HG03558 (cell line): Measurements from ENCODE around the gene CDK2AP2.

Source experiments
- ATAC-seq: cut with Tn5 transposase; IDR thresholded peaks from one replicate; pipeline ENCODE4 v1.9.1; 2021; ENCODE audit warnings: moderate number of reproducible peaks; ENCODE audit not compliant: unreplicated experiment; ENCODE audit errors: extremely low read depth

CDK2AP2 gene

GRCh38 chr11:67504950-67505581, 2.9 kb downstream of the CDK2AP2 start, which contains the start of gene PITPNM1:
Gene PITPNM1 (minus strand): TSS chr11:67505363. CDS start chr11:67504180, 1,183 bp downstream.
- no peak for ATAC-seq

GRCh38 chr11:67504005-67504949, 3.7 kb downstream of the CDK2AP2 start:
- ATAC-seq, result no peak

DNA sequence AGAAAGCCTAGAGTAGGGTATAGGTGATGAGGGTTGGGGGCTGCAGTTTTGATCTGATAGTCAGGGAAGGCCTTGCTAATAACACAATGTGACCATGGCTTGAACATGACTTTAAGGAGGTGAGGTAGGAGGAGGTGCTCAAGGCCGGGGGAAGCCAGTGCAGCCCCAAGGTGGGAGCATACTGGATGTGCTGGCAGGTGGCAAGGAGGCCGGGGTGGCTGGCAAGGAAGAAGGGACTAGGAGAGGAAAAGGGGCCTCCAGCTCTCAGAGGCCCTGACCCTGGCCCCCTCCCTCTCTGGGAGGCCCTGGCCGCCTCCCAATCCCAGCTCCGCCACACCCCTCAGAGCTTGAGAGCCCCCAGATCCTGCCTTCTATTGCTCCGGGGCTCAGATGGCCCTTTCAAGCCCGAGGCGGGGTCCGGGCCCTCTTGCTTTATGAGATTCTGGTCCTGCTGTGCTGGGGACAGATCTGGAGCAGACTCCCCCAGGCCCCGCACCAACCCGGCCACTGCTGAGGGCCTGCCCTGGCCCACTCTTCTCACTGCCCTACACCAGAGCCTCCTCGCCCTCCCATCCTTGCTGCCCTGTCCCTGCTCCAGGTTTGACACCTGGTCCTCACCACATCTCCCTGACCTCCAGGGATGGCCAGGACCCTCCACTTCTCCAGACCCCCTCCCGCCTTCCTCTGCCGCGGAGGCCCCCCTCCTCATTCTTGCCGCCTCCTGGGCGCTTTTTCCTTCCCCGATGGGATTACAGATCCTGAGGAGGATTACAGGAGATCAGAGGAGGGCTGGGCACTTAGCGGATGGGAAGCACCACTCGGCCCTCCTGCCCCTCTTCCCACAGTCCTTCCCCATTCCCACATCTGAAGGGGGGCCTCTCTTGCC, 4.6 kb downstream of the CDK2AP2 start:
- ATAC-seq, result no peak

DNA sequence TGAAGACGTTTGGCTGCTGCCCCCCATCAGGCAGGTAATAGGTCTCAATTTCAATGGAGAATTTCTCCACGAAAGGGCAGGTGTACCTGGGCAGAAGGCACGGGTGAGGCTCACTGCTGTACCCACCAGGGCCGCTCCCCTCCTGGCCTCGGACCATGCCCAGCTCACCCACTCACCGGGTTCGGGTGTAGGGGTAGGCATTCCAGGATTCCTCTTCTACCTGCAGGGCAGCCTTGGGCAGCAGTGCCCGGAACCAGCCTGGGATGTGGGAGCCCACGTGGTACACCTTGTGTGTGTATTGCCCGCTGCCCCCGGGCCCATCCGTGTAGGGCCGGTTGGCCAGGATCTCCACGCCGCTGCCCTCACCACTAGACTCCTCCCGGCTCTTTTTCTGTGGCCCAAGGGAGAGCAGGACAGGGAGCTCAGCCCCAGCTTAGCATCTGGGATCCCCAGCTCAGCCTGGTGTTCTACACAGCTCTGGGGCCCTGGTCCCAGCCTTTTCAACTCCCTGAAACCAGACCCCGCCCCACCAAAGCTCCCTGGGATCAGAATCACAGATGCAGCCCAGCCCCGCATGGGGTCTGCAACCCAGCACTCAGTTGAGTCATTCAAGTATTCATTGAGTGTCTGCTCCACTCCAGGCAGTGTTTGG, 5.5 kb downstream of the CDK2AP2 start:
- no peak for ATAC-seq

DNA sequence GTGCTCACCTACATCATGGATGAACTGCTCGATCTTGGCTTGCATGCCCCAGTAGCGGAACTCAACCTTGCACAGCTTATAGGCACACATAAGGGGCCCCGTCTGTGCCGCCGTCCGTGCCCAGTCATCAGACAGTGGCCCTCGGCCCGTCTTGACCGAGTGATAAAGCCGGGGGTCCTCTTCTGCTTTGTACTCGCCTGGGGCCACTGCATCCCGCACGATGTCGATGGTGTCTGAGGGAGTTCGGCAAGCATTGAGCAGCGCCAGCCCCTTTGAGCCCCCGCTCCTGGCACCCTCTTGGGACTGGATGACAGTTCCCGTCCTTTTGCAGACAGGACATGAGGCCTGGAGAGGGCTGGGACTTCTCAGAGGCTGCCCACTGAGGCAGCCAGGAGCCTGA, 6.1 kb downstream of the CDK2AP2 start:
- no peak for ATAC-seq

DNA sequence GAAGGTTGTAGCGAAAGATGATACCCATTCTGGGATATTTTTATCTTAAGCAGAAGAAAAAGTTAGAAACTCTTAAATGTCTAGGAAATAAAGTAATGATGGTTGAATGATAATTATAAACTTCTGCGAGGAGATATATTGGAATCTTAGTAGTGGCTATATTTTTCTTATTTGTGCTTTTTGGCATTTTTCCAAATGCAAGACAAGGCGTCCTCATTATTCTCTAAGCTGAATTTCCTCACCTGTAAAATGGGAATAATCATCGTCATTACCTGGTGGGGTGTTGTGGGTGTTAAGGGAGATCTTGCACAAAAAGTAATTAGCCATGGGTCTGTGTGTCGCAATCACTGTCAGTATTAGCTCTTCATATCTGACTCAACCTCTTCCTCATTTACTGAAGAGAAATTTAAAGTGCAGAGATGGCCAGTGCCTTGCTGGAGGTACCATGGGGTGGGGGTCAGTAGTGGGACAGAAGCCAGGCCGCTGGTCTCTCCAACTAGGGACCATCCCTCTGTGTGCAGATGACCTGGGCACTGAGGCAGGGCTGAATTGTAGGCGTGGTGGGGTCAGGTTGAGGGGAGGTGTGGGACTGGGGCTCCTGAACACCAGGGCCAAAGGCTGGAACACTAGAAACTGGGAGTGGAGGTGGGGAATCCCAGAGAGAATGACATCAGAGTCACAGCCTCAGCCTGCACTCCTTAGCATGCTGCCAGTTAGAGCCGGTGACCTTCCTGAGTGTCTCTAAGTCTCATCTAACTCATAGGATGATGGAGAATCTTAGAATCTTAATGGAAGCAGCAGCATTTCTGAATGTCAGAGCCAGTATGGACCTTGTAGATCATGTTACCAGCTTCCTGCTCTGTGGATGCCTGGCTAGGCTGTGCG, 6.9 kb downstream of the CDK2AP2 start:
- ATAC-seq, result no peak

DNA sequence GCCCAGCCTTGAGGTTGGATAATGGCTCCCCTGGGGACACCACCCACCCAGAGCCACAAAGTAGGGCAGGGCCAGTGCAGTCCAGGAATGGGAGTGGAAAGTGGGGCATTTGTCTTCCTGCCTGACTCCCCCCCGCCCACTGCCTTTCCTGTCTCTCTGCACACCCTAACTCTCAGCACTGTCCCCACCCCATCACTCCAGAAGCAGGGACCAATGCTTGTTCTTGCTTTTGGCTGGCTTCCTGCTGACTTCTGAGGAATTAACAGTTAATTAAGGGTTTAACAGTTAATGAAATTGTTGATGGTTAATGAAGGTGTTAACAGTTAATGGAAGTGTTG, 7.5 kb downstream of the CDK2AP2 start:
- ATAC-seq, result no peak

DNA sequence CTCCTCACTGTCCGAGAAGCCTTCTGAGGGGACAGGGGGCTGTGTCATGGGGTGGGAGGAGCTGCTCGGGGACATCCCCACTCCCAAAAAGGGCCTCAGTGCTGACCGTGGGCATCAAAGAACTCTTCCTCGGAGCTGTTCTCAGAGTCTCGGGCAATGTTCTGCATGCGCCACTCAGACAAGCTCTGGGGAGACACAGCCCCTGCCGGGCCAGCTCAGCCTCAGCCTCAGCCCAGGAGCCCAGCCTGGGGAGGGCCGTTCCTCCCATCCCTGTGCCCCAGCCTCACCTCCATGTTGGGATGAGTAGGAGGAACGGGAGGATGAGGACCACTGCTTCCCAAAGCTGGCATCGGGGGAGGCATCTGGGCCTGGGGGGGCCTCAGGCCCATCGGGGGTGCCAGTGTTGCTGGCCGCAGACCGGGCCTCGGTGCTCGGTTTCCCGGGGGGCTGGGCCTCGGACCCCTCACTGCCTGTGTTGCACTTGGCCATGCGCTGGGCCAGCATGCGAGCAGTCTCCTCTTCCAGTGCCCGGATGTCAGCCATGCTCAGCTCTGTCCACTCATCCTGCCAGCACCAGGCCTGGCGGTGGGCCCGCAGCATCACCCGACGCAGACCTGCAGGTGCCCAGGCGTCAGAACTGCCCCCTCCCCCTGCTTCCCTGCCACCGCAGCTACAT, 8.0 kb downstream of the CDK2AP2 start:
- no peak for ATAC-seq

DNA sequence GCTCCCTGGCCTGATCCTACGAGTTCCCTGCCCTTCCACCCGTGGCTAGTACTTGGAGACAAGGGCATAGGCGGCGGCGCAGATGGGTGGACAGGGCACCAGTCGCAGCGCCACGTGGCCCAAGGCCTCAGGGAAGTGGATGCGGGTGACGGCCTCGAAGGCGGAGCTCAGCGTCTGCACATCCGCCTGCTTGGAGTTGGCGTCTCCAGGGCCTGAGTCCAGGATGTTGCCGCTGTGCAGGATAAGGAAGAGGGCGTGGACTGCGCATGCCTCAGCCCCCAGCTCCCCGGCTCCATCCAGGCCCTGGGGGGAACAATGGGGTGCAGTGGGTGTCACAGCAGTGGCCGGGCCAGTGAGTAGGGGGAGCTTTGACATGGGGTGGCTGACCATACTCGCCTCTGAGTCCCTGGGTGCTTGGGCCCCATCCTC, 9.4 kb downstream of the CDK2AP2 start:
- ATAC-seq, result no peak

- no peak for ATAC-seq
Observed at GRCh38 chr11:67497656-67498291, 10.2 kb downstream of the CDK2AP2 start.

DNA sequence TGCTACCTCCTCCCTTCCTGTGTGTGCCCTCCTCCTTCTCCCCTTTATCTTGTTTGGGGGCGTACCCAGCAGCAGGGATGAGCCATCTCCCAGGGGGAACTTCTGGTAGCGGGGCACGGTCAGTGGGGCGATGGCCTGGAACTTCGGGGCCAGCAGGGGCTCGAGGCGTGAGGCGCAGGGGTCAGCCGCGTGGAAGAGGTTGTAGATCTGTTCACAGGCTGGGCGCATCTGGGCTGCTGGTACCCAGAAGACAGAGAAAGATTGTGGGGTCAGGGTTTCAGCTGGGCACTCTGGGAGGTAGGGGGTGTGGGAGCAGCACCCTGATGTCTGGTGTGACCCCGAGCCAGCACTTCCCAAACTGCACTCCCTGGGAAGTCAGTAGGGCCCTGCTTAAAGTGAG, 11.8 kb downstream of the CDK2AP2 start:
- no peak for ATAC-seq

GRCh38 chr11:67495234-67496005, 12.5 kb downstream of the CDK2AP2 start:
- no peak for ATAC-seq

DNA sequence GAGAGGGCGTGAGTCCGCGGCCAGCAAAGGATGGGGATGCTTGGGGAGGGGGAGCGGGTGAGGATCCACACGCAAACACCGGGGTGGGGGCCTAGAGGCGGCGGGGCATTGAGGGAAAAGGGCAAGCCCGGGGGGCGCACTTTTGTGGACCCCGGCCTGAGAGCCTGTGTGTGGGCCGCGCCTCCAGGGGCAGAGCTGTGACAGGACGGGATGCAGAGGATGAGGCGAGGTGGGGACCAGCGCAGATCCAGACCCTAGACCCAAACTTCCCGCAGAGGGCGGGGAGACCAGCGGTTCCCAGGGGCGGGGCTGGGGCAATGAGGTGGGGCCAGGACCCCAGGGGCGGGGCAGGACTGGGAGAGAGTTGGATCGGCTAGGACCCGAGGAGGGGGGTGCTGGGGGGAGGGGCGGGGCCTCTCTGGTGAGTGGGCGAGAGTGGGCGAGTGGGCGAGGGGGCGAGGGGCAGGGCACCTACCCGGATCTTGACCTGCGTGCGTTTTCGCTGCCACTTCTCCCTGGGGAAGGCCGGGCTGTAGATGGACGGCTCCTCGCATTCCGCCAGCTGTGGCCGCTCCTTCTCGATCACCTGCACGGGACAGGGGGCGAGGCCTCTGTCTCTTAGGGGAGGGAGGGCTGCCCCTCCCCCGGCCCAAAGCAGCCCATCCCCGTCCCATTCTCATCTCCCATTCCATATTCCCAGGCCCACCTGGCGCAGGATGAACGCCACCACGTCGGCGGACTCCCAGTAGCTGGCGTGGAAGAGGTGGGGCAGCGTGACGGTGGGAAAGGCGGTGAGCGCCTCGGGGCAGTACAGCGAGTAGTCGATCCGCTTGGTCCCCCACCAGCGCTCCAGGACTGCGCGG, 13.4 kb downstream of the CDK2AP2 start:
- ATAC-seq, result no peak

GRCh38 chr11:67493548-67494370, 14.2 kb downstream of the CDK2AP2 start:
- no peak for ATAC-seq

GRCh38 chr11:67492801-67493547, 15.0 kb downstream of the CDK2AP2 start:
- ATAC-seq, result no peak
